GM23338 (cell line): Measurements from ENCODE around the gene S100A14. TPM values are rescaled to one million over a fixed set of nuclear protein-coding genes. Genes with fewer than 3 reads are reported as not detected.
A peak's percentile ranks its signal among the peaks of the same experiment; 100 is the strongest.

ENCODE experiments used
- ATAC-seq: fragments of 200-7000 bp; cut with Tn5 transposase; 3 replicates; pipeline ENCODE4 v1.9.1; 2020
- DNase-seq: peaks from one replicate; pipeline ENCODE4 v3.0.0-alpha.2; 2015; ENCODE audit warnings: low spot score
- H2AFZ ChIP-seq: fragments of 200-600 bp; sonication (generic); 2 replicates; pipeline ENCODE4 v1.8.0; 2016; ENCODE audit warnings: antibody characterized with exemption, mild to moderate bottlenecking, moderate library complexity
- H3F3A ChIP-seq: fragments of 200-600 bp; sonication (generic); replicated peaks from 2 replicates; pipeline ENCODE4 v1.8.0; 2017; ENCODE audit warnings: antibody characterized with exemption, mixed run types, low read depth
- H3K27ac ChIP-seq: fragments of 200-600 bp; sonication (generic); 2 replicates; pipeline ENCODE4 v1.6.1; 2016; ENCODE audit warnings: low read depth
- H3K27me3 ChIP-seq: fragments of 200-600 bp; sonication (generic); 2 replicates; pipeline ENCODE4 v1.8.0; 2016; ENCODE audit warnings: mild to moderate bottlenecking, mixed run types, moderate library complexity; ENCODE audit not compliant: insufficient read depth
- H3K36me3 ChIP-seq: fragments of 200-600 bp; sonication (generic); 2 replicates; pipeline ENCODE4 v1.8.0; 2016; ENCODE audit warnings: mild to moderate bottlenecking; ENCODE audit not compliant: insufficient read depth
- H3K4me1 ChIP-seq: fragments of 200-600 bp; sonication (generic); 2 replicates; pipeline ENCODE4 v1.8.0; 2016; ENCODE audit warnings: mild to moderate bottlenecking, moderate library complexity; ENCODE audit not compliant: insufficient read depth
- H3K4me2 ChIP-seq: fragments of 200-600 bp; sonication (generic); 2 replicates; pipeline ENCODE4 v1.7.1; 2017; ENCODE audit warnings: mixed run types
- H3K4me3 ChIP-seq: fragments of 200-600 bp; sonication (generic); 2 replicates; pipeline ENCODE4 v1.6.1; 2016; ENCODE audit warnings: mixed run types
- H3K79me2 ChIP-seq: fragments of 200-600 bp; sonication (generic); replicated peaks from 2 replicates; pipeline ENCODE4 v1.8.0; 2017; ENCODE audit warnings: mild to moderate bottlenecking; ENCODE audit not compliant: insufficient read depth
- H3K9me2 ChIP-seq: fragments of 200-600 bp; sonication (generic); 2 replicates; pipeline ENCODE4 v1.8.0; 2017; ENCODE audit not compliant: insufficient read depth
- H4K20me1 ChIP-seq: fragments of 200-600 bp; sonication (generic); replicated peaks from 2 replicates; pipeline ENCODE4 v1.8.0; 2017; ENCODE audit warnings: mild to moderate bottlenecking; ENCODE audit not compliant: insufficient read depth
- H3K27ac Mint-ChIP-seq: 2 replicates; pipeline ENCODE4 v1.8.0; 2020; ENCODE audit warnings: inconsistent platforms, mild to moderate bottlenecking, moderate library complexity, mixed read lengths
- H3K27me3 Mint-ChIP-seq: 3 replicates; pipeline ENCODE4 v1.8.0; 2022; ENCODE audit warnings: low read depth, mild to moderate bottlenecking, moderate library complexity, mixed read lengths, inconsistent platforms; ENCODE audit not compliant: insufficient read depth, poor library complexity
- H3K36me3 Mint-ChIP-seq: 3 replicates; pipeline ENCODE4 v1.8.0; 2021; ENCODE audit warnings: low read depth, mild to moderate bottlenecking, inconsistent platforms, moderate library complexity, mixed read lengths
- H3K4me1 Mint-ChIP-seq: 3 replicates; pipeline ENCODE4 v1.8.0; 2020; ENCODE audit warnings: mild to moderate bottlenecking, inconsistent platforms, mixed read lengths
- H3K4me3 Mint-ChIP-seq: 3 replicates; pipeline ENCODE4 v1.8.0; 2021; ENCODE audit warnings: moderate library complexity, mild to moderate bottlenecking, inconsistent platforms, mixed read lengths
- H3K9me3 Mint-ChIP-seq: 3 replicates; pipeline ENCODE4 v1.8.0; 2020; ENCODE audit warnings: moderate library complexity, mild to moderate bottlenecking, inconsistent platforms, mixed read lengths
- CREB1 ChIP-seq: fragments of 250-450 bp; sonication (Bioruptor Pico); IDR thresholded peaks from 2 replicates; pipeline ENCODE4 v1.5.0; 2020; ENCODE audit warnings: low read depth, mild to moderate bottlenecking, moderate library complexity
- EZH2 ChIP-seq: fragments of 200-600 bp; sonication (generic); IDR thresholded peaks from one replicate; pipeline ENCODE4 v1.8.0; 2017; ENCODE audit warnings: antibody characterized with exemption, mild to moderate bottlenecking, low read depth; ENCODE audit not compliant: unreplicated experiment
- EZH2phosphoT487 ChIP-seq: fragments of 200-600 bp; sonication (generic); IDR thresholded peaks from one replicate; pipeline ENCODE4 v1.8.1; 2018; ENCODE audit warnings: antibody characterized with exemption; ENCODE audit not compliant: unreplicated experiment
- JUNB ChIP-seq: IDR thresholded peaks from one replicate; pipeline ENCODE4 v1.6.1; 2016; ENCODE audit warnings: antibody characterized with exemption; ENCODE audit not compliant: unreplicated experiment
- NANOG ChIP-seq: IDR thresholded peaks from 2 replicates; pipeline ENCODE4 v1.6.1; 2016; ENCODE audit warnings: antibody characterized with exemption, borderline replicate concordance
- POLR2AphosphoS5 ChIP-seq: IDR thresholded peaks from 2 replicates; pipeline ENCODE4 v1.6.1; 2016; ENCODE audit warnings: antibody characterized with exemption, low read depth
- STAT1 ChIP-seq: IDR thresholded peaks from one replicate; pipeline ENCODE4 v1.6.1; 2016; ENCODE audit warnings: antibody characterized with exemption; ENCODE audit not compliant: unreplicated experiment
- ZNF114 ChIP-seq: fragments of 250-450 bp; sonication (Bioruptor Pico); IDR thresholded peaks from 2 replicates; pipeline ENCODE4 v1.5.0; 2020; ENCODE audit warnings: mild to moderate bottlenecking, moderate library complexity
- ZNF331 ChIP-seq: fragments of 250-450 bp; sonication (Bioruptor Pico); IDR thresholded peaks from 2 replicates; pipeline ENCODE4 v1.5.0; 2020; ENCODE audit warnings: low read depth, mild to moderate bottlenecking, moderate library complexity
- polyA plus RNA-seq: library from polyadenylated mRNA; unstranded; fragments of >200 nt; fragmentation: Nextera tagmentation; extraction: Ambion mirVana; gene quantifications from 2 replicates; pipeline ENCODE4 v1.2.1, GENCODE V29; 2016
- total RNA-seq: library from RNA; depleted of rRNA; stranded (reverse); fragments of >200 nt; shearing (Covaris generic); gene quantifications from 2 replicates; pipeline ENCODE4 v1.2.3, GENCODE V29; 2014
- TF ChIP-seq, protein P1 (sequence below): IDR thresholded peaks from 2 replicates; pipeline ENCODE4 v1.6.1; 2016; ENCODE audit warnings: antibody characterized with exemption
- TF ChIP-seq, protein P2 (sequence below): IDR thresholded peaks from one replicate; pipeline ENCODE4 v1.6.1; 2018; ENCODE audit warnings: antibody characterized with exemption; ENCODE audit not compliant: unreplicated experiment
- TF ChIP-seq, protein P3 (sequence below): fragments of 250-450 bp; sonication (Bioruptor Pico); IDR thresholded peaks from 2 replicates; pipeline ENCODE4 v1.5.0; 2020; ENCODE audit warnings: mild to moderate bottlenecking, moderate library complexity
- TF ChIP-seq, protein P4 (sequence below), 2 experiments: fragments of 200-600 bp in 1 of 2; sonication (generic) in 1 of 2; conservative IDR thresholded peaks; 2 replicates each; pipeline versions ENCODE4 v1.5.1 to v1.6.1; 2016 to 2017; ENCODE audit warnings: antibody characterized with exemption in 2 of 2, low read depth in 2 of 2, mild to moderate bottlenecking in 2 of 2, moderate library complexity in 1 of 2

Gene S100A14
- total and polyA plus RNA-seq, 2 experiments from 2014 or later: 0.28 to 0.53 TPM

GRCh38 chr1:153592748-153593147 lies 23.4 kb downstream of the S100A14 start:
- peaks cover 8% of the 10 kb centered on the region for H3K4me1 Mint-ChIP-seq
- no peak overlapping the region for H3K4me3 Mint-ChIP-seq
- TF ChIP-seq, protein P1, sequence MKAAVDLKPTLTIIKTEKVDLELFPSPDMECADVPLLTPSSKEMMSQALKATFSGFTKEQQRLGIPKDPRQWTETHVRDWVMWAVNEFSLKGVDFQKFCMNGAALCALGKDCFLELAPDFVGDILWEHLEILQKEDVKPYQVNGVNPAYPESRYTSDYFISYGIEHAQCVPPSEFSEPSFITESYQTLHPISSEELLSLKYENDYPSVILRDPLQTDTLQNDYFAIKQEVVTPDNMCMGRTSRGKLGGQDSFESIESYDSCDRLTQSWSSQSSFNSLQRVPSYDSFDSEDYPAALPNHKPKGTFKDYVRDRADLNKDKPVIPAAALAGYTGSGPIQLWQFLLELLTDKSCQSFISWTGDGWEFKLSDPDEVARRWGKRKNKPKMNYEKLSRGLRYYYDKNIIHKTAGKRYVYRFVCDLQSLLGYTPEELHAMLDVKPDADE: no peak
- TF ChIP-seq, protein P2, sequence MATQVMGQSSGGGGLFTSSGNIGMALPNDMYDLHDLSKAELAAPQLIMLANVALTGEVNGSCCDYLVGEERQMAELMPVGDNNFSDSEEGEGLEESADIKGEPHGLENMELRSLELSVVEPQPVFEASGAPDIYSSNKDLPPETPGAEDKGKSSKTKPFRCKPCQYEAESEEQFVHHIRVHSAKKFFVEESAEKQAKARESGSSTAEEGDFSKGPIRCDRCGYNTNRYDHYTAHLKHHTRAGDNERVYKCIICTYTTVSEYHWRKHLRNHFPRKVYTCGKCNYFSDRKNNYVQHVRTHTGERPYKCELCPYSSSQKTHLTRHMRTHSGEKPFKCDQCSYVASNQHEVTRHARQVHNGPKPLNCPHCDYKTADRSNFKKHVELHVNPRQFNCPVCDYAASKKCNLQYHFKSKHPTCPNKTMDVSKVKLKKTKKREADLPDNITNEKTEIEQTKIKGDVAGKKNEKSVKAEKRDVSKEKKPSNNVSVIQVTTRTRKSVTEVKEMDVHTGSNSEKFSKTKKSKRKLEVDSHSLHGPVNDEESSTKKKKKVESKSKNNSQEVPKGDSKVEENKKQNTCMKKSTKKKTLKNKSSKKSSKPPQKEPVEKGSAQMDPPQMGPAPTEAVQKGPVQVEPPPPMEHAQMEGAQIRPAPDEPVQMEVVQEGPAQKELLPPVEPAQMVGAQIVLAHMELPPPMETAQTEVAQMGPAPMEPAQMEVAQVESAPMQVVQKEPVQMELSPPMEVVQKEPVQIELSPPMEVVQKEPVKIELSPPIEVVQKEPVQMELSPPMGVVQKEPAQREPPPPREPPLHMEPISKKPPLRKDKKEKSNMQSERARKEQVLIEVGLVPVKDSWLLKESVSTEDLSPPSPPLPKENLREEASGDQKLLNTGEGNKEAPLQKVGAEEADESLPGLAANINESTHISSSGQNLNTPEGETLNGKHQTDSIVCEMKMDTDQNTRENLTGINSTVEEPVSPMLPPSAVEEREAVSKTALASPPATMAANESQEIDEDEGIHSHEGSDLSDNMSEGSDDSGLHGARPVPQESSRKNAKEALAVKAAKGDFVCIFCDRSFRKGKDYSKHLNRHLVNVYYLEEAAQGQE: no peak
- TF ChIP-seq ZNF331 (CRISPR knock-in tag) (no peak), POLR2AphosphoS5 (no peak), JUNB (no peak), STAT1 (no peak), NANOG (no peak), EZH2phosphoT487 (no peak), CREB1 (CRISPR knock-in tag) (no peak), EZH2 (no peak), ZNF114 (CRISPR knock-in tag) (no peak)
- TF ChIP-seq, protein P3, sequence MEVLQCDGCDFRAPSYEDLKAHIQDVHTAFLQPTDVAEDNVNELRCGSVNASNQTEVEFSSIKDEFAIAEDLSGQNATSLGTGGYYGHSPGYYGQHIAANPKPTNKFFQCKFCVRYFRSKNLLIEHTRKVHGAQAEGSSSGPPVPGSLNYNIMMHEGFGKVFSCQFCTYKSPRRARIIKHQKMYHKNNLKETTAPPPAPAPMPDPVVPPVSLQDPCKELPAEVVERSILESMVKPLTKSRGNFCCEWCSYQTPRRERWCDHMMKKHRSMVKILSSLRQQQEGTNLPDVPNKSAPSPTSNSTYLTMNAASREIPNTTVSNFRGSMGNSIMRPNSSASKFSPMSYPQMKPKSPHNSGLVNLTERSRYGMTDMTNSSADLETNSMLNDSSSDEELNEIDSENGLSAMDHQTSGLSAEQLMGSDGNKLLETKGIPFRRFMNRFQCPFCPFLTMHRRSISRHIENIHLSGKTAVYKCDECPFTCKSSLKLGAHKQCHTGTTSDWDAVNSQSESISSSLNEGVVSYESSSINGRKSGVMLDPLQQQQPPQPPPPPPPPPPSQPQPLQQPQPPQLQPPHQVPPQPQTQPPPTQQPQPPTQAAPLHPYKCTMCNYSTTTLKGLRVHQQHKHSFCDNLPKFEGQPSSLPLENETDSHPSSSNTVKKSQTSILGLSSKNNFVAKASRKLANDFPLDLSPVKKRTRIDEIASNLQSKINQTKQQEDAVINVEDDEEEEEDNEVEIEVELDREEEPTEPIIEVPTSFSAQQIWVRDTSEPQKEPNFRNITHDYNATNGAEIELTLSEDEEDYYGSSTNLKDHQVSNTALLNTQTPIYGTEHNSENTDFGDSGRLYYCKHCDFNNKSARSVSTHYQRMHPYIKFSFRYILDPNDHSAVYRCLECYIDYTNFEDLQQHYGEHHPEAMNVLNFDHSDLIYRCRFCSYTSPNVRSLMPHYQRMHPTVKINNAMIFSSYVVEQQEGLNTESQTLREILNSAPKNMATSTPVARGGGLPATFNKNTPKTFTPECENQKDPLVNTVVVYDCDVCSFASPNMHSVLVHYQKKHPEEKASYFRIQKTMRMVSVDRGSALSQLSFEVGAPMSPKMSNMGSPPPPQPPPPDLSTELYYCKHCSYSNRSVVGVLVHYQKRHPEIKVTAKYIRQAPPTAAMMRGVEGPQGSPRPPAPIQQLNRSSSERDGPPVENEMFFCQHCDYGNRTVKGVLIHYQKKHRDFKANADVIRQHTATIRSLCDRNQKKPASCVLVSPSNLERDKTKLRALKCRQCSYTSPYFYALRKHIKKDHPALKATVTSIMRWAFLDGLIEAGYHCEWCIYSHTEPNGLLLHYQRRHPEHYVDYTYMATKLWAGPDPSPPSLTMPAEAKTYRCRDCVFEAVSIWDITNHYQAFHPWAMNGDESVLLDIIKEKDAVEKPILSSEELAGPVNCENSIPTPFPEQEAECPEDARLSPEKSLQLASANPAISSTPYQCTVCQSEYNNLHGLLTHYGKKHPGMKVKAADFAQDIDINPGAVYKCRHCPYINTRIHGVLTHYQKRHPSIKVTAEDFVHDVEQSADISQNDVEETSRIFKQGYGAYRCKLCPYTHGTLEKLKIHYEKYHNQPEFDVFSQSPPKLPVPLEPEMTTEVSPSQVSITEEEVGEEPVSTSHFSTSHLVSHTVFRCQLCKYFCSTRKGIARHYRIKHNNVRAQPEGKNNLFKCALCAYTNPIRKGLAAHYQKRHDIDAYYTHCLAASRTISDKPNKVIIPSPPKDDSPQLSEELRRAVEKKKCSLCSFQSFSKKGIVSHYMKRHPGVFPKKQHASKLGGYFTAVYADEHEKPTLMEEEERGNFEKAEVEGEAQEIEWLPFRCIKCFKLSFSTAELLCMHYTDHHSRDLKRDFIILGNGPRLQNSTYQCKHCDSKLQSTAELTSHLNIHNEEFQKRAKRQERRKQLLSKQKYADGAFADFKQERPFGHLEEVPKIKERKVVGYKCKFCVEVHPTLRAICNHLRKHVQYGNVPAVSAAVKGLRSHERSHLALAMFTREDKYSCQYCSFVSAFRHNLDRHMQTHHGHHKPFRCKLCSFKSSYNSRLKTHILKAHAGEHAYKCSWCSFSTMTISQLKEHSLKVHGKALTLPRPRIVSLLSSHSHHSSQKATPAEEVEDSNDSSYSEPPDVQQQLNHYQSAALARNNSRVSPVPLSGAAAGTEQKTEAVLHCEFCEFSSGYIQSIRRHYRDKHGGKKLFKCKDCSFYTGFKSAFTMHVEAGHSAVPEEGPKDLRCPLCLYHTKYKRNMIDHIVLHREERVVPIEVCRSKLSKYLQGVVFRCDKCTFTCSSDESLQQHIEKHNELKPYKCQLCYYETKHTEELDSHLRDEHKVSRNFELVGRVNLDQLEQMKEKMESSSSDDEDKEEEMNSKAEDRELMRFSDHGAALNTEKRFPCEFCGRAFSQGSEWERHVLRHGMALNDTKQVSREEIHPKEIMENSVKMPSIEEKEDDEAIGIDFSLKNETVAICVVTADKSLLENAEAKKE (CRISPR knock-in tag): no peak
- TF ChIP-seq, protein P4, sequence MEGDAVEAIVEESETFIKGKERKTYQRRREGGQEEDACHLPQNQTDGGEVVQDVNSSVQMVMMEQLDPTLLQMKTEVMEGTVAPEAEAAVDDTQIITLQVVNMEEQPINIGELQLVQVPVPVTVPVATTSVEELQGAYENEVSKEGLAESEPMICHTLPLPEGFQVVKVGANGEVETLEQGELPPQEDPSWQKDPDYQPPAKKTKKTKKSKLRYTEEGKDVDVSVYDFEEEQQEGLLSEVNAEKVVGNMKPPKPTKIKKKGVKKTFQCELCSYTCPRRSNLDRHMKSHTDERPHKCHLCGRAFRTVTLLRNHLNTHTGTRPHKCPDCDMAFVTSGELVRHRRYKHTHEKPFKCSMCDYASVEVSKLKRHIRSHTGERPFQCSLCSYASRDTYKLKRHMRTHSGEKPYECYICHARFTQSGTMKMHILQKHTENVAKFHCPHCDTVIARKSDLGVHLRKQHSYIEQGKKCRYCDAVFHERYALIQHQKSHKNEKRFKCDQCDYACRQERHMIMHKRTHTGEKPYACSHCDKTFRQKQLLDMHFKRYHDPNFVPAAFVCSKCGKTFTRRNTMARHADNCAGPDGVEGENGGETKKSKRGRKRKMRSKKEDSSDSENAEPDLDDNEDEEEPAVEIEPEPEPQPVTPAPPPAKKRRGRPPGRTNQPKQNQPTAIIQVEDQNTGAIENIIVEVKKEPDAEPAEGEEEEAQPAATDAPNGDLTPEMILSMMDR (conservative IDR thresholded peaks at IDR 0.05; ENCODE audit: low read depth in 2 of 2): no peak
- Histone ChIP-seq H3K4me2 (no peak overlapping the region), H3K27me3 (no peaks in the 10 kb centered on the region), H3K27ac (no peak overlapping the region), H3K4me1 (peaks cover 6% of the 10 kb centered on the region; the same call in 1 of the 2 replicates), H3K36me3 (no peaks in the 10 kb centered on the region), H4K20me1 (no peaks in the 10 kb centered on the region), H3K79me2 (no peaks in the 10 kb centered on the region), H3F3A (0 out of 2 replicates have a peak, but pooled peaks cover 3% of the 10 kb centered on the region), H3K9me2 (no peaks in the 10 kb centered on the region), H3K4me3 (no peak overlapping the region), H2AFZ (peak overlapping the region; percentile 2; the same call in 1 of the 2 replicates)
- H3K36me3 Mint-ChIP-seq: no peaks in the 10 kb centered on the region
- H3K9me3 Mint-ChIP-seq: no peaks in the 10 kb centered on the region
- no peak for DNase-seq
- no peak for ATAC-seq
- H3K27me3 Mint-ChIP-seq: peaks cover 5% of the 10 kb centered on the region
- no peak overlapping the region for H3K27ac Mint-ChIP-seq
